ENCODE measurements around the gene ISCU.

DNA sequence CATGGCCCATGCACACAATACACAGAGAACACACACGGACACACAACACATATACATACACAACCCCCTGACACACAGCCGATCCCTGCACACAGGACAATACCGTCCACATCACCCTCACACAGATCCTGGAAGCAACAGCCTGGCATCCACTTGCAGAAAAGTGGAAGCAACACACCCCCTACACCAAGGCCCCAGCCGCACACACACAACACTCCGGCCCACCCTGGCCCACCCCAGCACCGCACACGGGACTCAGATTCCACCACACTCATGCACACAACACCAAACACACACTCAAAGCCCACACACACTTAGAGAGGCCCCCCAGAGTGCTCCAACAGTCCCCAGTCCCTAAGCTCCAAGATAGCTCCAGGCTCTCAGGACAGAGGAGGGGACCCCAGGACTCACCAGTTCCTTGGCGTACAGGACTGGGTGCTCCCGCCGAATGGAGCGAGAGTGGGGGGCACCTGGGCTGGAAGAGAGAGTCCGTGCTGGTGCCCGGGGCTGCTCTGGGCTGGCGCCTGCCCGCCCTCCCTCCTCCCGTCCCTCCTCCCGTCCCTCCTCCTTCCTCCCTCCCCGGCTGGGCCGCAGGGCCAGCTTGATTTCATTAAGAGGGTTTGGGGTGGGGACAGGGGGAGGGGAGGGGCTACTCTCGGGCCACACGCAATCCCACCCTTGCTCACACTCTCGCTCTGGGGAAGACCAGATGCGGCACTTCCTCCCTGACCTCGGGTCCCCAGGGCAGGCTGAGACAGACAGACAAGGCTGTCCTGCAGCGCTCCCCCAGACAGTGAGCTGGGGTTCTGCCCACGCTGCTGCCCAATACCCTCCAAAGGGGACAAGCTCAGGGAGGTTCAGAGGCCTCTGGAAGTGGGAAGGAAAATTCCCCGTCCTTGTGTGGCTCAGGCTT, 35.4 kb downstream of the ISCU start, which contains the start of gene TMEM119:
- TF ChIP-seq, protein P1, sequence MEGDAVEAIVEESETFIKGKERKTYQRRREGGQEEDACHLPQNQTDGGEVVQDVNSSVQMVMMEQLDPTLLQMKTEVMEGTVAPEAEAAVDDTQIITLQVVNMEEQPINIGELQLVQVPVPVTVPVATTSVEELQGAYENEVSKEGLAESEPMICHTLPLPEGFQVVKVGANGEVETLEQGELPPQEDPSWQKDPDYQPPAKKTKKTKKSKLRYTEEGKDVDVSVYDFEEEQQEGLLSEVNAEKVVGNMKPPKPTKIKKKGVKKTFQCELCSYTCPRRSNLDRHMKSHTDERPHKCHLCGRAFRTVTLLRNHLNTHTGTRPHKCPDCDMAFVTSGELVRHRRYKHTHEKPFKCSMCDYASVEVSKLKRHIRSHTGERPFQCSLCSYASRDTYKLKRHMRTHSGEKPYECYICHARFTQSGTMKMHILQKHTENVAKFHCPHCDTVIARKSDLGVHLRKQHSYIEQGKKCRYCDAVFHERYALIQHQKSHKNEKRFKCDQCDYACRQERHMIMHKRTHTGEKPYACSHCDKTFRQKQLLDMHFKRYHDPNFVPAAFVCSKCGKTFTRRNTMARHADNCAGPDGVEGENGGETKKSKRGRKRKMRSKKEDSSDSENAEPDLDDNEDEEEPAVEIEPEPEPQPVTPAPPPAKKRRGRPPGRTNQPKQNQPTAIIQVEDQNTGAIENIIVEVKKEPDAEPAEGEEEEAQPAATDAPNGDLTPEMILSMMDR (IDR thresholded peaks at IDR 0.05), result no peak
- TF ChIP-seq POLR2A (IDR thresholded peaks at IDR 0.05), result no peak

Measured in thyroid gland (tissue), 4 donors.